Pancreas (tissue), 10 donors: ENCODE measurements around the gene FBXO46. TPM values are rescaled to one million over a fixed set of nuclear protein-coding genes. Genes with fewer than 3 reads are reported as not detected.
A peak's percentile ranks its signal among the peaks of the same experiment; 100 is the strongest.

Experiments used
- ATAC-seq, 4 donors: fragments of 200-7000 bp; cut with Tn5 transposase; one replicate each; pipeline versions ENCODE4 v1.8.0 to v1.9.1; 2020; ENCODE audit warnings: mild to moderate bottlenecking in 4 of 4, moderate library complexity in 4 of 4
- DNase-seq, 6 donors: peaks; one replicate each; pipeline ENCODE4 v3.0.0-alpha.2; 2020
- FAIRE-seq: peaks from 2 replicates; lab custom pipeline; 2012; peaks lifted over from hg19 to GRCh38; lab: Jason Lieb, UNC
- H3K27ac ChIP-seq, 4 donors: fragments of 200-600 bp; sonication (generic); 1 replicate in 3 of 4; 2 replicates in 1 of 4; pipeline versions ENCODE4 v1.5.0 to v1.8.0; 2020
- H3K27me3 ChIP-seq, 4 donors: fragments of 200-600 bp; one replicate each; pipeline ENCODE4 v1.8.0; 2021
- H3K36me3 ChIP-seq, 3 donors: fragments of 200-600 bp; sonication (generic) in 1 of 3; one replicate each; pipeline versions ENCODE4 v1.5.0 to v1.8.0; 2020 to 2021
- H3K4me1 ChIP-seq, 3 donors: fragments of 200-600 bp; one replicate each; pipeline ENCODE4 v1.8.0; 2021
- H3K4me3 ChIP-seq, 4 donors: fragments of 200-600 bp; sonication (generic) in 2 of 4; one replicate each; pipeline versions ENCODE4 v1.5.0 to v1.8.0; 2020 to 2021
- H3K9me3 ChIP-seq, 4 donors: fragments of 200-600 bp; one replicate each; pipeline ENCODE4 v1.8.0; 2021
- CTCF ChIP-seq, 4 donors: fragments of 200-600 bp; sonication (generic) in 3 of 4; IDR thresholded peaks; one replicate each; pipeline versions ENCODE4 v1.5.0 to v1.8.0; 2021; ENCODE audit warnings: antibody characterized with exemption in 4 of 4
- WGBS, 2 donors: extraction: QIAGEN DNeasy Blood & Tissue Kit; methylation state at CpG; one replicate each; pipeline ENCODE4 v1.1.7; 2013; 5-methylcytosine and 5-hydroxymethylcytosine counted together
- intact Hi-C, 3 donors: fragments of 100-400 bp; cut with DNase I; formaldehyde crosslinking; loops; one replicate each; pipeline versions ENCODE4 v1.11.1 to v1.14.2; 2022
- polyA plus RNA-seq, 2 donors: library from polyadenylated mRNA; stranded (reverse); fragments of 200-250 nt; gene quantifications; one replicate each; pipeline ENCODE4 v1.2.3, GENCODE V29; 2013
- total RNA-seq, 6 donors: library from RNA; stranded (reverse); fragmentation: NEBNext Ultra II Directional in 4 of 6; extraction: Animal tissue kit (Norgen Biotek cat#: 25700) in 4 of 6; gene quantifications; one replicate each; pipeline versions ENCODE4 v1.2.1 to v1.2.4, GENCODE V29; 2021 to 2023
- donor health status: healthy with polysubstance abuse.
- donor health status: DM: no; HTN: no; CAD: no; lungs with moderate emphysema.
- donor health status: DM: no; HTN: no; CAD: no.
- donor health status: control.
- donor health status: control.
- donor health status: Bipolar disorder and iron deficiency.
- donor health status: DM: yes; HTN: yes; CAD: no.
- donor health status: DM: no; HTN: no; CAD: no.
- donor health status: DM: no; HTN: no; CAD: no.
- donor health status: DM: yes; HTN: yes; CAD: no.

The FBXO46 gene
- total and polyA plus RNA-seq, 8 donors, result 6.7 to 11.3 (median 9.5) TPM

GRCh38 chr19:45777395-45777961 is 46.8 kb upstream of the FBXO46 start:
- DNase-seq (peak in 4 of 6 donors; percentile 14 to 78 (median 46)), ATAC-seq (no peak), FAIRE-seq (no peak)
- H3K27me3 ChIP-seq, result no peaks in the 10 kb centered on the region
- WGBS, 2 donors, result 93% methylated on average over 34 of the region's 34 CpGs
- intact Hi-C loops, result no loop called here
- H3K4me1 ChIP-seq, result peaks cover 10 to 27% (median 13%) of the 10 kb centered on the region in 3 donors
- H3K4me3 ChIP-seq, result no peak overlapping the region
- H3K9me3 ChIP-seq, result no peaks in the 10 kb centered on the region
- H3K27ac ChIP-seq, result no peak overlapping the region
- H3K36me3 ChIP-seq, result peaks cover 0 to 25% (median 16%) of the 10 kb centered on the region in 3 donors
- no peak for TF ChIP-seq CTCF (IDR thresholded peaks at IDR 0.05)

- no peak for TF ChIP-seq CTCF (IDR thresholded peaks at IDR 0.05)
- DNase-seq, result peak in 5 of 6 donors; percentile 35 to 76 (median 61)
- Histone ChIP-seq H3K4me3 (no peak overlapping the region), H3K27ac (peak overlapping the region in 1 of 4 donors; percentile 8), H3K36me3 (peaks cover 0 to 25% (median 16%) of the 10 kb centered on the region in 3 donors), H3K4me1 (peaks cover 15 to 26% (median 19%) of the 10 kb centered on the region in 3 donors), H3K27me3 (no peaks in the 10 kb centered on the region), H3K9me3 (no peaks in the 10 kb centered on the region)
- FAIRE-seq, result no peak
- 85 to 86% methylated on average over 9 of the region's 9 CpGs for whole genome bisulfite sequencing, 2 donors
- ATAC-seq, result no peak
- intact Hi-C loops, result no loop called here
Measured at GRCh38 chr19:45774765-45775164, 44.1 kb upstream of the FBXO46 start.

GRCh38 chr19:45773384-45773783 is 42.7 kb upstream of the FBXO46 start:
- Histone ChIP-seq H3K4me1 (peaks cover 15 to 21% (median 19%) of the 10 kb centered on the region in 3 donors), H3K4me3 (no peak overlapping the region), H3K9me3 (no peaks in the 10 kb centered on the region), H3K27me3 (no peaks in the 10 kb centered on the region), H3K27ac (peak overlapping the region; percentile 91 to 97 (median 94)), H3K36me3 (peaks cover 0 to 23% (median 16%) of the 10 kb centered on the region in 3 donors)
- DNase-seq, result peak in 4 of 6 donors; percentile 72 to 87 (median 82)
- intact Hi-C loops, result no loop called here
- ATAC-seq, result peak in 1 of 4 donors; percentile 2
- FAIRE-seq, result no peak
- 0 to 8% methylated on average over 2 of the region's 2 CpGs for WGBS, 2 donors
- TF ChIP-seq CTCF (IDR thresholded peaks at IDR 0.05), result no peak

GRCh38 chr19:45772912-45773311 is 42.2 kb upstream of the FBXO46 start:
- ATAC-seq (no peak), DNase-seq (peak in 4 of 6 donors; percentile 47 to 62 (median 54)), FAIRE-seq (no peak)
- H3K4me3 ChIP-seq, result peak overlapping the region in 1 of 4 donors; percentile 96
- intact Hi-C loops, result no loop called here
- WGBS, 2 donors, result 58 to 61% methylated on average over 3 of the region's 3 CpGs
- H3K36me3 ChIP-seq, result peaks cover 0 to 18% (median 12%) of the 10 kb centered on the region in 3 donors
- no peak for TF ChIP-seq CTCF (IDR thresholded peaks at IDR 0.05)
- no peaks in the 10 kb centered on the region for H3K9me3 ChIP-seq
- H3K4me1 ChIP-seq, result peaks cover 15 to 21% (median 19%) of the 10 kb centered on the region in 3 donors
- H3K27ac ChIP-seq, result peak overlapping the region; percentile 91 to 97 (median 94)
- no peaks in the 10 kb centered on the region for H3K27me3 ChIP-seq
